Upper lobe of right lung (tissue), 1 donor: Measurements from ENCODE around the gene PALD1. TPM values are rescaled to one million over a fixed set of nuclear protein-coding genes. Genes with fewer than 3 reads are reported as not detected.

Source experiments
- ATAC-seq: fragments of 200-7000 bp; cut with Tn5 transposase; one replicate; pipeline ENCODE4 v1.9.1; 2020; ENCODE audit warnings: mild to moderate bottlenecking, moderate library complexity
- DNase-seq: peaks from one replicate; pipeline ENCODE4 v3.0.0-alpha.2; 2020
- H3K27ac ChIP-seq: fragments of 200-600 bp; one replicate; pipeline ENCODE4 v1.8.0; 2022
- H3K27me3 ChIP-seq: fragments of 200-600 bp; one replicate; pipeline ENCODE4 v1.8.0; 2022; ENCODE audit warnings: mild to moderate bottlenecking
- H3K36me3 ChIP-seq: fragments of 200-600 bp; one replicate; pipeline ENCODE4 v1.8.0; 2022
- H3K4me1 ChIP-seq: fragments of 200-600 bp; one replicate; pipeline ENCODE4 v1.8.0; 2022
- H3K4me3 ChIP-seq: fragments of 200-600 bp; one replicate; pipeline ENCODE4 v1.8.0; 2022; ENCODE audit warnings: mild to moderate bottlenecking
- H3K9me3 ChIP-seq: fragments of 200-600 bp; one replicate; pipeline ENCODE4 v1.8.0; 2022
- intact Hi-C: fragments of 100-400 bp; cut with DNase I; formaldehyde crosslinking; loops from one replicate; pipeline ENCODE4 v1.11.0; 2022
- total RNA-seq: library from RNA; stranded (reverse); fragmentation: NEBNext Ultra II Directional; extraction: Animal tissue kit (Norgen Biotek cat#: 25700); gene quantifications from one replicate; pipeline ENCODE4 v1.2.1, GENCODE V29; 2021
- TF ChIP-seq, protein P1 (sequence below): fragments of 200-600 bp; IDR thresholded peaks from one replicate; pipeline ENCODE4 v1.8.0; 2022; ENCODE audit warnings: antibody characterized with exemption
- donor health status: DM: no; HTN: yes; CAD: no; lungs with severe emphysema.

The PALD1 gene
- total RNA-seq, 1 donor from 2014 or later: 27.0 TPM

DNA sequence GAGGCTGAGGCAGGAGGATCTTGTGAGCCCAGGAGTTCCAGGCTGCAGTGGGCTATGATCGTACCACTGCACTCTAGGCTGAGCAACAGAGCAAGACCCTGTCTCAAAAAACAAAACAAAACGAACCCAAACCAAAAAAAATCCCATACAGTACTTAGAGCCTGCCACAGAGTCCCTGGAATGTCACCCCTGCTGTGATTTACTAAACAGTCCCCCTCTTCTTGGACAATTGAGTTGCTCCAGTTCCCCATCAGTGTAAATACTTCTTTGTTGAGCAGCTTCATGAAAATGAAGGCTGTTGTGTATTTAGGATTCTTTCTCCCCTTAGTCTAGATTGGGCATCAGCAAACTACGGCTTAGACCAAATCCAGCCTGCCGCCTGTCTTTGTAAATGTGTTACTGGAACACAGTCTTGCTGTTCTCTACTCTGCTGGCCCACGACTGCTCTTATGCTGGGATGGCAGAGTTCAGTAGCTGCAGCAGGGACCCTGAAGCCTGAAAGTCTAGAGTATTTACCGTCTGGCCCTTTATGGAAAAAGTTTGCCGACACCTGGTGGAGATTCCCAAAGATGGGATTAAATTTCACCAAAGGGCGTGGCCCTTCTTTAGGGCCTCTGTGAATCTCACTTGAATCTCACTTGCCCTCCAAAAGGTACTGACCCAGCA, 57.8 kb downstream of the PALD1 start:
- Histone ChIP-seq H3K4me1 (no peaks in the 10 kb centered on the region), H3K27me3 (no peaks in the 10 kb centered on the region), H3K9me3 (no peaks in the 10 kb centered on the region), H3K27ac (no peak overlapping the region), H3K36me3 (no peaks in the 10 kb centered on the region), H3K4me3 (no peak overlapping the region)
- intact Hi-C loops: loop anchor here (5.0 kb wide), 1 partner anchor 74 kb away; no protein-coding TSS in a partner anchor
- TF ChIP-seq, protein P1, sequence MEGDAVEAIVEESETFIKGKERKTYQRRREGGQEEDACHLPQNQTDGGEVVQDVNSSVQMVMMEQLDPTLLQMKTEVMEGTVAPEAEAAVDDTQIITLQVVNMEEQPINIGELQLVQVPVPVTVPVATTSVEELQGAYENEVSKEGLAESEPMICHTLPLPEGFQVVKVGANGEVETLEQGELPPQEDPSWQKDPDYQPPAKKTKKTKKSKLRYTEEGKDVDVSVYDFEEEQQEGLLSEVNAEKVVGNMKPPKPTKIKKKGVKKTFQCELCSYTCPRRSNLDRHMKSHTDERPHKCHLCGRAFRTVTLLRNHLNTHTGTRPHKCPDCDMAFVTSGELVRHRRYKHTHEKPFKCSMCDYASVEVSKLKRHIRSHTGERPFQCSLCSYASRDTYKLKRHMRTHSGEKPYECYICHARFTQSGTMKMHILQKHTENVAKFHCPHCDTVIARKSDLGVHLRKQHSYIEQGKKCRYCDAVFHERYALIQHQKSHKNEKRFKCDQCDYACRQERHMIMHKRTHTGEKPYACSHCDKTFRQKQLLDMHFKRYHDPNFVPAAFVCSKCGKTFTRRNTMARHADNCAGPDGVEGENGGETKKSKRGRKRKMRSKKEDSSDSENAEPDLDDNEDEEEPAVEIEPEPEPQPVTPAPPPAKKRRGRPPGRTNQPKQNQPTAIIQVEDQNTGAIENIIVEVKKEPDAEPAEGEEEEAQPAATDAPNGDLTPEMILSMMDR: no peak
- no peak for DNase-seq
- ATAC-seq: no peak

DNA sequence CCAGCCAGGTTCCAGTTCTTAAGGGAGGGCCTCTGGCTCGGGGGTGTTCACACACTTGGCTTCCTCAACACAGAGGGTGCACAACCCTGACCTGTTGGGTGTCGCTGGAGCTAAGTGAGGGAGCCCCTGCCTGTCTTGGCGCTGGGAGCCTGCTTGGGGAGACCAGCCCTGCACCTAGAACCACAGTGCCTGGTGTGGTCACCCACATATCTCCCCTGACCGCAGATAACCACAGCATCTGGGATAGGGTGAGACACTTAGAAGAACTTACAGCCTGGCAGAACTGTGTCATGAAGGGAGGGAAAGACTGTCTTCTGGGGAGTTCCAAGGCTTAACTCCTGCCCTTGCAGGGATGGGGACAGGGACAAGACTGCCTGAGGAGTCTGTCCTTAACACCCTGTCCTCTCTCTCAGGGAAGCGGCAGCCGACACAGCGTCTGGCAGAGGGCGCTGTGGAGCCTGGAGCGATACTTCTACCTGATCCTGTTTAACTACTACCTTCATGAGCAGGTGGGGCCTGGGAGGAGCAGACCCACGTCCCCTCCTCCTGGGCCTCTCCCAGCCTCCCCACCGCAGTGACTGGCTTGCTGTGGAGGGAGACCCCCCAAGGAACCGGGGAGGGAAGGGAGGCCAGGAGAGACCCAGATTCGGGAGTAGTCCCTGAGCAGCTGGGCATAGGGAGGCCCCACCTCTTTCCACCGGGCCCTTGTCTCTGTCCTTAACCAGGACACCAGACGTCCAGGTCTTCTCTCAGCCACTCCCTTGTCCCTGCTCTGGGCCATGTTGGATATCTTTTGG, 59.0 kb downstream of the PALD1 start:
- H3K27ac ChIP-seq: no peak overlapping the region
- no peaks in the 10 kb centered on the region for H3K27me3 ChIP-seq
- TF ChIP-seq, protein P1: peak; percentile 34
- intact Hi-C loops: loop anchor here (5.0 kb wide), 1 partner anchor 75 kb away; no protein-coding TSS in a partner anchor
- no peaks in the 10 kb centered on the region for H3K36me3 ChIP-seq
- H3K4me1 ChIP-seq: no peaks in the 10 kb centered on the region
- no peak overlapping the region for H3K4me3 ChIP-seq
- ATAC-seq: peak; percentile 20
- H3K9me3 ChIP-seq: no peaks in the 10 kb centered on the region
- no peak for DNase-seq

DNA sequence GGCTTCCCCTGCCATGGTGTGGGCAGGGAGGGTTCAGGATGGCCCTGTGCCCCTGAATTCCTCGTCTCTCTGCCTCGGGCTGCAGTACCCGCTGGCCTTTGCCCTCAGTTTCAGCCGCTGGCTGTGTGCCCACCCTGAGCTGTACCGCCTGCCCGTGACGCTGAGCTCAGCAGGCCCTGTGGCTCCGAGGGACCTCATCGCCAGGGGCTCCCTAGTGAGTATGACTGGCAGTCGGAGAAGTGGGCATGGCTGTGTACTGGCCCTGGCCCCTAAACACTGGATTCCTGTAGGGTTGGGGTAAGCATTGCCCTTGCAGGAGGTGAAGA, 59.6 kb downstream of the PALD1 start:
- DNase-seq (no peak), ATAC-seq (no peak)
- no peak overlapping the region for H3K4me3 ChIP-seq
- no peak overlapping the region for H3K27ac ChIP-seq
- TF ChIP-seq, protein P1: no peak
- H3K36me3 ChIP-seq: no peaks in the 10 kb centered on the region
- H3K9me3 ChIP-seq: no peaks in the 10 kb centered on the region
- no peaks in the 10 kb centered on the region for H3K4me1 ChIP-seq
- H3K27me3 ChIP-seq: no peaks in the 10 kb centered on the region
- intact Hi-C loops: loop anchor here (5.0 kb wide), 1 partner anchor 76 kb away; no protein-coding TSS in a partner anchor

DNA sequence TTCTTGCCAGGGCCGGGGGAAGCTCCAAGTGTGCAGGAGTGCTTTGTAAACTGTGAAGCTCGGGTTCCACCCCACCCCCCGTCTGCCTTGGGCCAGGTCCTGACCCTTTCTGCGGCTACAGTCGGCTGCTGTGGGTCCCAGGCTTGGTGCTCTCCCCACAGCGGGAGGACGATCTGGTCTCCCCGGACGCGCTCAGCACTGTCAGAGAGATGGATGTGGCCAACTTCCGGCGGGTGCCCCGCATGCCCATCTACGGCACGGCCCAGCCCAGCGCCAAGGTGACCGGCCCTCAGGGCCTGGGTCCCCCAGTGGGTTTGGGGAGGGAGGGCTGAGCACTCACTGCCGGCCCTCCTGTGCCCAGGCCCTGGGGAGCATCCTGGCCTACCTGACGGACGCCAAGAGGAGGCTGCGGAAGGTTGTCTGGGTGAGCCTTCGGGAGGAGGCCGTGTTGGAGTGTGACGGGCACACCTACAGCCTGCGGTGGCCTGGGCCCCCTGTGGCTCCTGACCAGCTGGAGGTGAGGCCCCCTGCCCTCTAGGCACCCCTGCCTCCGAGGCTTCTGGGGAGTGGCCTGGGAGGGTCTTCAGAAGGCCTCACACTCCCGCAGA, 60.3 kb downstream of the PALD1 start:
- Histone ChIP-seq H3K36me3 (no peaks in the 10 kb centered on the region), H3K27me3 (no peaks in the 10 kb centered on the region), H3K9me3 (no peaks in the 10 kb centered on the region), H3K27ac (no peak overlapping the region), H3K4me1 (no peaks in the 10 kb centered on the region), H3K4me3 (no peak overlapping the region)
- peak; percentile 2 for ATAC-seq
- intact Hi-C loops: loop anchor here (5.0 kb wide), 1 partner anchor 77 kb away; no protein-coding TSS in a partner anchor
- DNase-seq: no peak
- TF ChIP-seq, protein P1: no peak

DNA sequence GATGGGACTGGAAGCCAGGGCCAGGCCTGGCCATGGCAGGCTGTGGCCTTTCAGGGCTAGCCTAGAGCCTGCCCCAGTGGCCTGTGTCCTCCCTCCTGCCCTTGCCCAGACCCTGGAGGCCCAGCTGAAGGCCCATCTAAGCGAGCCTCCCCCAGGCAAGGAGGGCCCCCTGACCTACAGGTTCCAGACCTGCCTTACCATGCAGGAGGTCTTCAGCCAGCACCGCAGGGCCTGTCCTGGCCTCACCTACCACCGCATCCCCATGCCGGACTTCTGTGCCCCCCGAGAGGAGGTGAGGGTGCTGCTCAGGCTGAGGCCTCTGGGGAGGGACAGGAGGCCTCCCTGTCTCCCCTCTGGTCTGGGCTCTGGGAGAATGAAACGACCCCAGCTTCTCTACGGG, 60.9 kb downstream of the PALD1 start:
- DNase-seq (no peak), ATAC-seq (peak; percentile 2)
- H3K4me1 ChIP-seq: no peaks in the 10 kb centered on the region
- H3K4me3 ChIP-seq: no peak overlapping the region
- no peaks in the 10 kb centered on the region for H3K27me3 ChIP-seq
- TF ChIP-seq, protein P1: no peak
- intact Hi-C loops: loop anchor here (5.0 kb wide), 1 partner anchor 77 kb away; no protein-coding TSS in a partner anchor
- H3K36me3 ChIP-seq: no peaks in the 10 kb centered on the region
- H3K27ac ChIP-seq: no peak overlapping the region
- H3K9me3 ChIP-seq: no peaks in the 10 kb centered on the region
